Measurements from ENCODE around the gene BICD2.

BICD2 gene

GRCh38 chr9:92715488-92716231 lies 49.0 kb downstream of the BICD2 start:
- Histone ChIP-seq H3K36me3 (ENCODE audit: insufficient read depth, low read length) (peaks cover 89% of the 10 kb centered on the region), H3K4me1 (ENCODE audit: control insufficient read depth, insufficient read depth, low read length) (no peaks in the 10 kb centered on the region), H3K9me3 (replicated peaks; ENCODE audit: low read length) (no peaks in the 10 kb centered on the region), H3K27me3 (ENCODE audit: control insufficient read depth, insufficient read depth, low read length) (no peaks in the 10 kb centered on the region), H3K4me3 (ENCODE audit: low read length) (no peak overlapping the region), H3K4me2 (ENCODE audit: low read length) (no peak overlapping the region), H3K9ac (ENCODE audit: low read depth, low read length) (no peak overlapping the region)

GRCh38 chr9:92714787-92715487 lies 49.7 kb downstream of the BICD2 start:
- H3K36me3 ChIP-seq (ENCODE audit: insufficient read depth, low read length): peaks cover 87% of the 10 kb centered on the region
- no peak overlapping the region for H3K4me2 ChIP-seq (ENCODE audit: low read length)
- H3K27me3 ChIP-seq (ENCODE audit: control insufficient read depth, insufficient read depth, low read length): no peaks in the 10 kb centered on the region
- no peak overlapping the region for H3K4me3 ChIP-seq (ENCODE audit: low read length)
- H3K9me3 ChIP-seq (replicated peaks; ENCODE audit: low read length): no peaks in the 10 kb centered on the region
- no peak overlapping the region for H3K9ac ChIP-seq (ENCODE audit: low read depth, low read length)
- no peaks in the 10 kb centered on the region for H3K4me1 ChIP-seq (ENCODE audit: control insufficient read depth, insufficient read depth, low read length)

GRCh38 chr9:92714016-92714415 lies 50.6 kb downstream of the BICD2 start:
- peaks cover 78% of the 10 kb centered on the region for H3K36me3 ChIP-seq (ENCODE audit: insufficient read depth, low read length)

GRCh38 chr9:92713528-92713927 lies 51.1 kb downstream of the BICD2 start:
- Histone ChIP-seq H3K4me2 (ENCODE audit: low read length) (no peak overlapping the region), H3K36me3 (ENCODE audit: insufficient read depth, low read length) (peaks cover 75% of the 10 kb centered on the region), H3K9me3 (replicated peaks; ENCODE audit: low read length) (no peaks in the 10 kb centered on the region), H3K27me3 (ENCODE audit: control insufficient read depth, insufficient read depth, low read length) (no peaks in the 10 kb centered on the region), H3K9ac (ENCODE audit: low read depth, low read length) (no peak overlapping the region), H3K4me3 (ENCODE audit: low read length) (no peak overlapping the region), H3K4me1 (ENCODE audit: control insufficient read depth, insufficient read depth, low read length) (no peaks in the 10 kb centered on the region)

More at GRCh38 chr9:92714016-92714415, 50.6 kb downstream of the BICD2 start:
- Histone ChIP-seq H3K27me3 (ENCODE audit: control insufficient read depth, insufficient read depth, low read length) (no peaks in the 10 kb centered on the region), H3K4me1 (ENCODE audit: control insufficient read depth, insufficient read depth, low read length) (no peaks in the 10 kb centered on the region), H3K4me3 (ENCODE audit: low read length) (no peak overlapping the region), H3K9ac (ENCODE audit: low read depth, low read length) (no peak overlapping the region), H3K4me2 (ENCODE audit: low read length) (no peak overlapping the region), H3K9me3 (replicated peaks; ENCODE audit: low read length) (no peaks in the 10 kb centered on the region)

- Histone ChIP-seq H3K4me2 (ENCODE audit: low read length) (no peak overlapping the region), H3K27me3 (ENCODE audit: control insufficient read depth, insufficient read depth, low read length) (no peaks in the 10 kb centered on the region), H3K9ac (ENCODE audit: low read depth, low read length) (no peak overlapping the region), H3K4me3 (ENCODE audit: low read length) (no peak overlapping the region), H3K36me3 (ENCODE audit: insufficient read depth, low read length) (peaks cover 68% of the 10 kb centered on the region), H3K9me3 (replicated peaks; ENCODE audit: low read length) (no peaks in the 10 kb centered on the region), H3K4me1 (ENCODE audit: control insufficient read depth, insufficient read depth, low read length) (no peaks in the 10 kb centered on the region)
Measured at GRCh38 chr9:92712767-92713166, 51.9 kb downstream of the BICD2 start.

- no peaks in the 10 kb centered on the region for H3K27me3 ChIP-seq (ENCODE audit: control insufficient read depth, insufficient read depth, low read length)
- no peaks in the 10 kb centered on the region for H3K4me1 ChIP-seq (ENCODE audit: control insufficient read depth, insufficient read depth, low read length)
- H3K9ac ChIP-seq (ENCODE audit: low read depth, low read length): no peak overlapping the region
- H3K4me2 ChIP-seq (ENCODE audit: low read length): no peak overlapping the region
- no peak overlapping the region for H3K4me3 ChIP-seq (ENCODE audit: low read length)
- peaks cover 59% of the 10 kb centered on the region for H3K36me3 ChIP-seq (ENCODE audit: insufficient read depth, low read length)
- H3K9me3 ChIP-seq (replicated peaks; ENCODE audit: low read length): no peaks in the 10 kb centered on the region
Measured at GRCh38 chr9:92711844-92712243, 52.8 kb downstream of the BICD2 start.

GRCh38 chr9:92711146-92711545 lies 53.5 kb downstream of the BICD2 start:
- no peaks in the 10 kb centered on the region for H3K4me1 ChIP-seq (ENCODE audit: control insufficient read depth, insufficient read depth, low read length)

GRCh38 chr9:92710368-92710767 lies 54.3 kb downstream of the BICD2 start:
- Histone ChIP-seq H3K9ac (ENCODE audit: low read depth, low read length) (no peak overlapping the region), H3K4me2 (ENCODE audit: low read length) (no peak overlapping the region), H3K4me1 (ENCODE audit: control insufficient read depth, insufficient read depth, low read length) (no peaks in the 10 kb centered on the region), H3K36me3 (ENCODE audit: insufficient read depth, low read length) (peaks cover 47% of the 10 kb centered on the region), H3K27me3 (ENCODE audit: control insufficient read depth, insufficient read depth, low read length) (no peaks in the 10 kb centered on the region), H3K9me3 (replicated peaks; ENCODE audit: low read length) (no peaks in the 10 kb centered on the region), H3K4me3 (ENCODE audit: low read length) (no peak overlapping the region)

More at GRCh38 chr9:92711146-92711545, 53.5 kb downstream of the BICD2 start:
- Histone ChIP-seq H3K27me3 (ENCODE audit: control insufficient read depth, insufficient read depth, low read length) (no peaks in the 10 kb centered on the region), H3K4me2 (ENCODE audit: low read length) (no peak overlapping the region), H3K4me3 (ENCODE audit: low read length) (no peak overlapping the region), H3K9me3 (replicated peaks; ENCODE audit: low read length) (no peaks in the 10 kb centered on the region), H3K9ac (ENCODE audit: low read depth, low read length) (no peak overlapping the region), H3K36me3 (ENCODE audit: insufficient read depth, low read length) (peaks cover 54% of the 10 kb centered on the region)

- Histone ChIP-seq H3K36me3 (ENCODE audit: insufficient read depth, low read length) (peaks cover 43% of the 10 kb centered on the region), H3K4me2 (ENCODE audit: low read length) (no peak overlapping the region), H3K4me3 (ENCODE audit: low read length) (no peak overlapping the region), H3K9ac (ENCODE audit: low read depth, low read length) (no peak overlapping the region), H3K9me3 (replicated peaks; ENCODE audit: low read length) (no peaks in the 10 kb centered on the region), H3K4me1 (ENCODE audit: control insufficient read depth, insufficient read depth, low read length) (no peaks in the 10 kb centered on the region), H3K27me3 (ENCODE audit: control insufficient read depth, insufficient read depth, low read length) (no peaks in the 10 kb centered on the region)
Measured at GRCh38 chr9:92709954-92710353, 54.7 kb downstream of the BICD2 start.

- Histone ChIP-seq H3K36me3 (ENCODE audit: insufficient read depth, low read length) (peaks cover 36% of the 10 kb centered on the region), H3K27me3 (ENCODE audit: control insufficient read depth, insufficient read depth, low read length) (no peaks in the 10 kb centered on the region), H3K4me2 (ENCODE audit: low read length) (no peak overlapping the region), H3K4me1 (ENCODE audit: control insufficient read depth, insufficient read depth, low read length) (no peaks in the 10 kb centered on the region), H3K4me3 (ENCODE audit: low read length) (no peak overlapping the region), H3K9me3 (replicated peaks; ENCODE audit: low read length) (no peaks in the 10 kb centered on the region), H3K9ac (ENCODE audit: low read depth, low read length) (no peak overlapping the region)
Measured at GRCh38 chr9:92709240-92709639, 55.4 kb downstream of the BICD2 start.

- Histone ChIP-seq H3K36me3 (ENCODE audit: insufficient read depth, low read length) (peaks cover 21% of the 10 kb centered on the region), H3K4me3 (ENCODE audit: low read length) (no peak overlapping the region), H3K27me3 (ENCODE audit: control insufficient read depth, insufficient read depth, low read length) (no peaks in the 10 kb centered on the region), H3K9me3 (replicated peaks; ENCODE audit: low read length) (no peaks in the 10 kb centered on the region), H3K4me2 (ENCODE audit: low read length) (no peak overlapping the region), H3K4me1 (ENCODE audit: control insufficient read depth, insufficient read depth, low read length) (no peaks in the 10 kb centered on the region), H3K9ac (ENCODE audit: low read depth, low read length) (no peak overlapping the region)
Measured at GRCh38 chr9:92707530-92707929, 57.1 kb downstream of the BICD2 start.
